SK-N-SH treated with all-trans-retinoic acid at 6 μM for 48 hours (cell line): Measurements from ENCODE around the gene PPP1R26.

Experiments
- ATAC-seq: fragments of 200-7000 bp; cut with Tn5 transposase; 3 replicates; pipeline ENCODE4 v1.9.1; 2020; ENCODE audit warnings: mild to moderate bottlenecking, moderate library complexity
- ARNTL ChIP-seq: fragments of 450-650 bp; formaldehyde crosslinking; IDR thresholded peaks from 2 replicates; pipeline ENCODE4 v1.5.0; 2020; ENCODE audit warnings: low read depth, mild to moderate bottlenecking, moderate library complexity, borderline replicate concordance
- BACH2 ChIP-seq: fragments of 250-450 bp; sonication (Bioruptor Pico); IDR thresholded peaks from 2 replicates; pipeline ENCODE4 v1.9.0; 2021; ENCODE audit warnings: mild to moderate bottlenecking, borderline replicate concordance
- CSDC2 ChIP-seq: fragments of 250-450 bp; sonication (Bioruptor Pico); IDR thresholded peaks from 2 replicates; pipeline ENCODE4 v1.5.0; 2020; ENCODE audit warnings: mild to moderate bottlenecking, moderate library complexity
- CSRNP3 ChIP-seq: fragments of 250-450 bp; sonication (Bioruptor Pico); IDR thresholded peaks from 2 replicates; pipeline ENCODE4 v1.5.1; 2021; ENCODE audit warnings: mild to moderate bottlenecking, moderate library complexity
- ESRRG ChIP-seq: fragments of 250-450 bp; sonication (Bioruptor Pico); IDR thresholded peaks from 2 replicates; pipeline ENCODE4 v1.6.1; 2021; ENCODE audit warnings: mild to moderate bottlenecking
- GLIS3 ChIP-seq: fragments of 250-450 bp; sonication (Bioruptor Pico); IDR thresholded peaks from 2 replicates; pipeline ENCODE4 v1.5.0; 2020; ENCODE audit warnings: mild to moderate bottlenecking, moderate library complexity
- ISL1 ChIP-seq: fragments of 250-450 bp; sonication (Bioruptor Pico); IDR thresholded peaks from 2 replicates; pipeline ENCODE4 v2.1.2; 2022; ENCODE audit warnings: mild to moderate bottlenecking, moderate library complexity
- OSR1 ChIP-seq: fragments of 250-450 bp; sonication (Bioruptor Pico); IDR thresholded peaks from 2 replicates; pipeline ENCODE4 v1.8.0; 2022; ENCODE audit warnings: moderate library complexity, mild to moderate bottlenecking, inconsistent platforms
- PATZ1 ChIP-seq: fragments of 250-450 bp; sonication (Bioruptor Pico); IDR thresholded peaks from 2 replicates; pipeline ENCODE4 v1.8.0; 2020; ENCODE audit warnings: mild to moderate bottlenecking, moderate library complexity, borderline replicate concordance
- PPARA ChIP-seq: fragments of 250-450 bp; sonication (Bioruptor Pico); IDR thresholded peaks from 2 replicates; pipeline ENCODE4 v1.5.0; 2020; ENCODE audit warnings: mild to moderate bottlenecking, borderline replicate concordance
- RARB ChIP-seq: fragments of 250-450 bp; sonication (Bioruptor Pico); IDR thresholded peaks from 2 replicates; pipeline ENCODE4 v1.8.0; 2021; ENCODE audit warnings: mild to moderate bottlenecking, moderate library complexity
- SNAI2 ChIP-seq: fragments of 250-450 bp; sonication (Bioruptor Pico); IDR thresholded peaks from 2 replicates; pipeline ENCODE4 v1.5.0; 2020; ENCODE audit warnings: mild to moderate bottlenecking, moderate library complexity
- TCF4 ChIP-seq: fragments of 250-450 bp; sonication (Bioruptor Pico); IDR thresholded peaks from 2 replicates; pipeline ENCODE4 v1.8.0; 2021; ENCODE audit warnings: mild to moderate bottlenecking, moderate library complexity, borderline replicate concordance
- TOX ChIP-seq: fragments of 250-450 bp; sonication (Bioruptor Pico); IDR thresholded peaks from 2 replicates; pipeline ENCODE4 v1.8.0; 2021; ENCODE audit warnings: mild to moderate bottlenecking, moderate library complexity, borderline replicate concordance
- ZC3H10 ChIP-seq: fragments of 250-450 bp; sonication (Bioruptor Pico); IDR thresholded peaks from 2 replicates; pipeline ENCODE4 v1.5.1; 2021; ENCODE audit warnings: mild to moderate bottlenecking, moderate library complexity
- ZFP3 ChIP-seq: fragments of 250-450 bp; sonication (Bioruptor Pico); IDR thresholded peaks from 2 replicates; pipeline ENCODE4 v1.5.0; 2020; ENCODE audit warnings: mild to moderate bottlenecking, moderate library complexity
- ZFP30 ChIP-seq: fragments of 450-650 bp; formaldehyde crosslinking; IDR thresholded peaks from 2 replicates; pipeline ENCODE4 v1.5.0; 2022; ENCODE audit warnings: mild to moderate bottlenecking, moderate library complexity
- ZNF565 ChIP-seq: fragments of 450-650 bp; formaldehyde crosslinking; conservative IDR thresholded peaks from 2 replicates; pipeline ENCODE4 v1.5.0; 2020; ENCODE audit warnings: low read depth, mild to moderate bottlenecking, moderate library complexity
- TF ChIP-seq, protein P1 (sequence below): fragments of 250-450 bp; sonication (Bioruptor Pico); IDR thresholded peaks from 2 replicates; pipeline ENCODE4 v1.8.0; 2021; ENCODE audit warnings: low read depth, mild to moderate bottlenecking, moderate library complexity, borderline replicate concordance

The PPP1R26 gene

GRCh38 chr9:135480940-135481310 is 1.3 kb downstream of the PPP1R26 start (continued):
- TF ChIP-seq PATZ1 (CRISPR knock-in tag), result no peak
- TF ChIP-seq ZFP30 (CRISPR knock-in tag), result no peak
- no peak for TF ChIP-seq CSDC2 (CRISPR knock-in tag)

- TF ChIP-seq GLIS3, result no peak
- no peak for TF ChIP-seq ZFP30 (CRISPR knock-in tag)
- no peak for TF ChIP-seq ESRRG (CRISPR knock-in tag)
- no peak for TF ChIP-seq TCF4
- no peak for TF ChIP-seq PPARA
- no peak for TF ChIP-seq ZFP3 (CRISPR knock-in tag)
- TF ChIP-seq, protein P1, sequence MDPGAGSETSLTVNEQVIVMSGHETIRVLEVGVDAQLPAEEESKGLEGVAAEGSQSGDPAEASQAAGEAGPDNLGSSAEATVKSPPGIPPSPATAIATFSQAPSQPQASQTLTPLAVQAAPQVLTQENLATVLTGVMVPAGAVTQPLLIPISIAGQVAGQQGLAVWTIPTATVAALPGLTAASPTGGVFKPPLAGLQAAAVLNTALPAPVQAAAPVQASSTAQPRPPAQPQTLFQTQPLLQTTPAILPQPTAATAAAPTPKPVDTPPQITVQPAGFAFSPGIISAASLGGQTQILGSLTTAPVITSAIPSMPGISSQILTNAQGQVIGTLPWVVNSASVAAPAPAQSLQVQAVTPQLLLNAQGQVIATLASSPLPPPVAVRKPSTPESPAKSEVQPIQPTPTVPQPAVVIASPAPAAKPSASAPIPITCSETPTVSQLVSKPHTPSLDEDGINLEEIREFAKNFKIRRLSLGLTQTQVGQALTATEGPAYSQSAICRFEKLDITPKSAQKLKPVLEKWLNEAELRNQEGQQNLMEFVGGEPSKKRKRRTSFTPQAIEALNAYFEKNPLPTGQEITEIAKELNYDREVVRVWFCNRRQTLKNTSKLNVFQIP (CRISPR knock-in tag), result no peak
- TF ChIP-seq RARB (CRISPR knock-in tag), result no peak
- no peak for TF ChIP-seq OSR1 (CRISPR knock-in tag)
- no peak for TF ChIP-seq BACH2 (CRISPR knock-in tag)
- TF ChIP-seq CSDC2 (CRISPR knock-in tag), result no peak
- no peak for ATAC-seq
These were observed 2.6 kb downstream of the PPP1R26 start for GRCh38 chr9:135482015-135482754.

GRCh38 chr9:135484460-135485277 is 5.1 kb downstream of the PPP1R26 start:
- ATAC-seq, result no peak

GRCh38 chr9:135485385-135485784 is 5.8 kb downstream of the PPP1R26 start:
- ATAC-seq, result no peak
- TF ChIP-seq SNAI2 (CRISPR knock-in tag) (no peak), ZFP3 (CRISPR knock-in tag) (no peak), CSRNP3 (no peak), BACH2 (CRISPR knock-in tag) (no peak), PATZ1 (CRISPR knock-in tag) (no peak), ZFP30 (CRISPR knock-in tag) (no peak), ARNTL (CRISPR knock-in tag) (no peak)
- TF ChIP-seq, protein P1 (CRISPR knock-in tag), result no peak

More at GRCh38 chr9:135484460-135485277, 5.1 kb downstream of the PPP1R26 start:
- no peak for TF ChIP-seq ISL1 (CRISPR knock-in tag)
- no peak for TF ChIP-seq ARNTL (CRISPR knock-in tag)
- TF ChIP-seq TOX (CRISPR knock-in tag), result no peak
- TF ChIP-seq OSR1 (CRISPR knock-in tag), result no peak
- TF ChIP-seq ZNF565, result no peak
- TF ChIP-seq PATZ1 (CRISPR knock-in tag), result no peak
- TF ChIP-seq ZC3H10 (CRISPR knock-in tag), result no peak
- TF ChIP-seq TCF4, result no peak
- no peak for TF ChIP-seq ESRRG (CRISPR knock-in tag)
- TF ChIP-seq CSDC2 (CRISPR knock-in tag), result no peak
